Activated naive CD8-positive, alpha-beta T cell treated with anti-CD3 and anti-CD28 coated beads for 36 hours (primary cell): Measurements from ENCODE around the gene TMEM203. TPM values are rescaled to one million over a fixed set of nuclear protein-coding genes. Genes with fewer than 3 reads are reported as not detected.

Source experiments
- DNase-seq: peaks from one replicate; pipeline ENCODE4 v3.0.0; 2021
- H3K27ac Mint-ChIP-seq: one replicate; pipeline ENCODE4 v1.8.0; 2022; ENCODE audit warnings: mild to moderate bottlenecking, moderate library complexity, mixed read lengths
- H3K27me3 Mint-ChIP-seq: one replicate; pipeline ENCODE4 v1.8.0; 2022; ENCODE audit warnings: mild to moderate bottlenecking, mixed read lengths
- H3K36me3 Mint-ChIP-seq: one replicate; pipeline ENCODE4 v1.8.0; 2021; ENCODE audit warnings: mild to moderate bottlenecking, mixed read lengths
- H3K4me1 Mint-ChIP-seq: one replicate; pipeline ENCODE4 v1.8.0; 2021; ENCODE audit warnings: mixed read lengths
- H3K4me3 Mint-ChIP-seq: one replicate; pipeline ENCODE4 v1.8.0; 2022; ENCODE audit warnings: mild to moderate bottlenecking, moderate library complexity, mixed read lengths
- H3K9me3 Mint-ChIP-seq: one replicate; pipeline ENCODE4 v1.8.0; 2022; ENCODE audit warnings: mixed read lengths
- total RNA-seq, 2 experiments: library from RNA; stranded (reverse); gene quantifications; one replicate each; pipeline ENCODE4 v1.2.3, GENCODE V29; 2021

TMEM203 gene
- total RNA-seq, 2 experiments from 2014 or later, result 37.9 TPM

DNA sequence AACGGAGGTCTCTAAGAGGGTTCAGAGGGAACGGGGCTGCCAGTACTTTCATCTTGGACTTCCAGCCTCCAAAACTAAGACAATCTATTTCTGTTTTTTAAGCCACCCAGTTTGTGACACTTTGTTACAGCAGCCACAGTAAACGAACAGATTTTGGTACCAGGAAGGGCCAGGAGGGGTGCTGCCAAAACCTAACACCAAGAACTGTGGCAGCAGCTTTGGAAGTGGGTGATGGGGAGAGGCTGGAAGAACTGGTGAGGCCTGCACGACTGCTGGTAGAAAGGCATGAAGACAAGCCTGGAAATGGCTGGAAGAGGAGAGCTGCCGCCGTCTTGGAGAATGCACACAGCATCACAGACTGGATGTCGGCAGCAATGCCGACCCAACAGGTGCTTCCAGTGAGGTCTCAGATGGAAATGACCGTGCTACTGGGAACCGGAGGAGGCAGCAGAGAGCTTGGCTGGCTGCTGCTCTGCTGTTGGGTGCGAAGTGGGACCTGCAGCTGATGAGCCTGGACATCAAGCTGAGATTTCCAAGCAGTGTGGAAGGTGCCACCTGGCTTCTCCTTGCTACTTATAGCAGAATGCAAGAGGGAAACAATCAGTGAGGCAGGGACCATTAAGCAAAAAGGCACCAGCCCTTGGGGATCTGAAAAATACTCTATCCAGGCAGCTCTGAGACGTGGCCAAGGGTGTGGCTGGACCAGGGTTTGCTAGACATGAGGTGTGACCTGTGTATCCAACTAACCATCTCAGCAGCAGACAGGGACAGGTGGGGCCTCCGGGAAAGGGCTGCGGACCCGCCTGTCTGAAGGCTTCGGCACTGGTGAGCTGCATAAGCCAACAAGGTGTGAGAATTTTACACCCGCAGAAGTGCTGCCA, 28.9 kb downstream of the TMEM203 start:
- Mint-ChIP-seq H3K9me3 (no peaks in the 10 kb centered on the region), H3K27ac (no peak overlapping the region), H3K4me1 (peaks cover 5% of the 10 kb centered on the region), H3K36me3 (no peaks in the 10 kb centered on the region), H3K27me3 (peaks cover 2% of the 10 kb centered on the region), H3K4me3 (no peak overlapping the region)
- DNase-seq, result no peak

DNA sequence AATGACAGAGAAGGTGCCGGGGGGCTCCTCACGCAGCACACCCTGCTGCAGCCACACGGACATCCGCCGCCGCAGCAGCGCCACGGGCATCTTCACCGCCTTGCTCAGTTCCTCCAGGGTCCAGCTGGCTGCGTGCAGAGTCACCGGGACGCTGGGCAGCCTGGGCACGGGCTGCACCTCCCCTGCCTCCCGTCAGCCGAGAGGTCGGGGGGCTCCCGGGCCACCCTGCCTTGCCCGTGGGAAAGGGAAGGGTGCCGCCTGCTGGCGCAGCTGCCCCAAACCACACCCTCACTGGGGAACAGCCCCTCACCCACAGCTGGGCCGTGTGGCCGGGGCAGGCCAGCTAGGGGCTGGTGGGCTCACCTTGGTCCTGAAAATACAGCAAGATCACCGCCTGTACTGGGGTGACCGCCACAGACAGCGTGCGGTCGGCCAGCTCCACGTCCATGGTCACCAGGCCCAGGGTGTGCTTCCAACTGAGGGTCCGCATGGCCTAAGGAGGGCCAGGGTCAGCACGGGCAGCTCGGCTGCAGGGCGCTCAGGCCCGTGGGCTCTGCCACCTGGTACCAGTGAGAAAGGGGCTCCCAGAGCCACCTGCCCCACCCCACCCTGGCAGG, 30.0 kb downstream of the TMEM203 start:
- H3K36me3 Mint-ChIP-seq, result no peaks in the 10 kb centered on the region
- H3K9me3 Mint-ChIP-seq, result no peaks in the 10 kb centered on the region
- no peak for DNase-seq
- H3K27ac Mint-ChIP-seq, result no peak overlapping the region
- H3K27me3 Mint-ChIP-seq, result peaks cover 9% of the 10 kb centered on the region
- H3K4me3 Mint-ChIP-seq, result no peak overlapping the region
- H3K4me1 Mint-ChIP-seq, result peaks cover 5% of the 10 kb centered on the region

DNA sequence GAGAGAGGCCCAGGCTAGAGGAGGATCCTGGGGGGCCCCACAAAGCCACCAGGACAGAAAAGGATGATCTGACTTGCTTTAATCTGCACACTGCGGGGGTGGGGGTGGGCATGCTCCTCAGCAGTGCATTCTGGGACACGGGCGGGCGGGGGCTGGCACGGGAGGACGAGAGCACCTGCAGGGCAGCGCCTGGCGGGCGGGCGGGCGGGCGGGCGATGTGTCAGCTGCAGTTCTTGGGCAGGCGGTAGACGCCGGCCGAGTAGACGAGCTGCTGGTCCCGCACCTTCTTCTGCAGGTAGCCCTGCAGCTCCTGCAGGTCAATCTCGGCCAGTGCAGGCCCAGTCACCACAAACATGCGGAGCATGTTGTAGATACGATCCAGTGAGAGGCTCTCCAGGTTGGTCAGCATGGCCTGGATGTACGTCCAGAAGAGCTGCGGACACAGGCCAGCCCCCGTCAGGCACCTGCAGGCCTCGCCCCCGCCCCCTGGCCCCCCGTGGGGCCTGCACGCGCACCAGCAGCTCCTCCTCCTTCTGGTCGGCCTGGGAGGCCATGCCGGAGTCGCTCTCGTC, 30.6 kb downstream of the TMEM203 start:
- Mint-ChIP-seq H3K27me3 (peaks cover 15% of the 10 kb centered on the region), H3K4me1 (peaks cover 5% of the 10 kb centered on the region), H3K4me3 (no peak overlapping the region), H3K36me3 (no peaks in the 10 kb centered on the region), H3K27ac (no peak overlapping the region), H3K9me3 (no peaks in the 10 kb centered on the region)
- DNase-seq, result no peak

- Mint-ChIP-seq H3K27me3 (peaks cover 16% of the 10 kb centered on the region), H3K9me3 (no peaks in the 10 kb centered on the region), H3K27ac (no peak overlapping the region), H3K4me3 (no peak overlapping the region), H3K4me1 (peaks cover 5% of the 10 kb centered on the region), H3K36me3 (no peaks in the 10 kb centered on the region)
- no peak for DNase-seq
Measured at GRCh38 chr9:137173796-137174664, 31.4 kb downstream of the TMEM203 start.

GRCh38 chr9:137172901-137173795, 32.3 kb downstream of the TMEM203 start:
- Mint-ChIP-seq H3K27me3 (peaks cover 22% of the 10 kb centered on the region), H3K36me3 (no peaks in the 10 kb centered on the region), H3K27ac (no peak overlapping the region), H3K4me1 (peaks cover 5% of the 10 kb centered on the region), H3K9me3 (no peaks in the 10 kb centered on the region), H3K4me3 (no peak overlapping the region)
- no peak for DNase-seq

DNA sequence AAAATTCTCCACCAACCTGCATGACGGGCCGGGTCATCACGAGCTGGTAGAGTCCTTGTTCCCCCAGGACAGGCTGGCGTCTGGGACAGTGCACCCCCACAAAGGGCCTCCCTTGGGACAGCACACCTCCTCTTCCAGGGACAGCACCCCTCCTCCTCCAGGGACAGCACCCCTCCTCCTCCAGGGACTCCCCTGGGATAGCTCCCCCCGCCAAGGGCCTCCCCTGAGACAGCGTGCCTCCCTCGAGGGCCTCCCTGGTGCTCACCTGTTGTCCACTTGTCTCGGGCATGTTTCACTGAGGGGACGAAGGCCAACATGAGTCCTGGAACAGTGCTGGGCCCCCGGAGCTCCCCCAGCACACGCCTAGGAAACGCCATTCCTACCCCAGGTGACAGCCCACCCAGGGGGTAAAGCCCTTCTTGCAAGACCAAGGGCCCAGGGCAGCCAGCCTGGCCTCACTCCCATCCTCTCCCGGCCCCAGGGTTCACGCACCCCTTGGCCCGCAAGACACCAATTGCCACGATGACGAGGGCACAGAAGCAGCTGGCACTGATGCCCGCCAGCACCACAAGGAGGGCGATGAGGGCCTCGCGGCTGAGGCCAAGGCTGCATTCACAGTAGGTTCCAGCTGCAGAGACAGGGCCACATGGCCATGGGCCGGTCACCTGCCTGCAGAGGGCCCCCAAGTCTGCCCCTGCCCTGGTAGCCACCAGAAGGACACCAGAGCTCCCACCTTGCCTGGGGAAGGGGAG, 34.1 kb downstream of the TMEM203 start:
- no peaks in the 10 kb centered on the region for H3K9me3 Mint-ChIP-seq
- H3K4me1 Mint-ChIP-seq, result peaks cover 4% of the 10 kb centered on the region
- H3K27me3 Mint-ChIP-seq, result peaks cover 32% of the 10 kb centered on the region
- H3K36me3 Mint-ChIP-seq, result no peaks in the 10 kb centered on the region
- H3K27ac Mint-ChIP-seq, result no peak overlapping the region
- no peak for DNase-seq
- no peak overlapping the region for H3K4me3 Mint-ChIP-seq

DNA sequence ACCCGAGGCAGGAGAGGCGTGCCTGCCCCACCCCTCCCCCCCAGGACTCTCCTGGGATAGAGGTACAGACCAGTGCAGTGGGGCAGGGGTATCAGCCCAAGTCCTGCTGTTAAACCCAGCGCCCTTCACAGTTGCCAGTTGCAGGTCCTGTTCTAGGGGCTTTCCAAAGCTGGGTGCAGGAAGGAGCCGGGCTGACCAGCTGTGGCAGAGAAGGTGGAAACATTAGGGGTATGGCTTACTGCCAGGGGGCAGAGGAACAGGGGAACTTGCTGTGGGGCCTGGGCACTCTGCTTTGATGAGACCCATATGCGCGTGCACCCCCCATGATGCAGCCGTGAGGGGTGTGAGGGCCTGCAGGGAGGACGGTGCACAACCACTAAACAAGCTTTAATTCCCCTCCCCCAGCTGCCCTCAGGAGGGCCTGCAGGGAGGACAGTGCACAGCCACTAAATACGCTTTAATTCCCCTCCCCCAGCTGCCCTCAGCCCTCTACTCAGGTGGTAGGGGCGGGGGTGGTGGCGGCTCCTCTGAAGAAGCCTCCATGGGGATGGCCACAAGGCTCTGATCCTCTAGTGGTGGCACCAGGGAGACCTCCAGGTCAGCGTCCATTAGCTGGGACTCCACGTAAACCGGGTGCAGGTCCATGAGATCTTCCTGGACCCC, 34.8 kb downstream of the TMEM203 start:
- no peak for DNase-seq
- H3K27ac Mint-ChIP-seq, result no peak overlapping the region
- no peak overlapping the region for H3K4me3 Mint-ChIP-seq
- no peaks in the 10 kb centered on the region for H3K9me3 Mint-ChIP-seq
- H3K27me3 Mint-ChIP-seq, result peaks cover 37% of the 10 kb centered on the region
- no peaks in the 10 kb centered on the region for H3K36me3 Mint-ChIP-seq
- peaks cover 2% of the 10 kb centered on the region for H3K4me1 Mint-ChIP-seq

DNA sequence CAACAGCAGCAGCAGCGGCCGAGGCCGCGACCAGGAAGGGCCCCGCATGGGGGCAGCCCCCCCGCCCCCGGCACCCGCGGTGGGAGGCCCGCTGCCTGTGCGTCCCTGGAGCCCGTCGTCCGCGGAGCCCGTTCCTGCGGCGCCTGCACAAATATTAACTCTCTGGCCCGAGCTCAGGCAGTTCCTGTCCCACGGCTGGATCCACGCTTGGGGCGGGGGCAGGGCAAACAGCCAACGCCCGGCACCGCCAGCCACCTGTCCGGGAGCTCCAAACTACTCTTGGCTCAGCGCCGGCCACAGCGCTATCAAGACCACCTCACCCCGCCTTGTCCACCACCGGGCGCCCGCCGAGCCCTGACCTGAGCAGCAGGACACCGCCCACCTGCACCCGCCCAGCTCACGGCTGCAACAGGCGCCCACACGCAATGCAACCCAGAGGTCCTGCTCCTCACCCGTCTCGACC, 35.5 kb downstream of the TMEM203 start, which contains the start of gene LRRC26:
Gene LRRC26, minus strand, starts transcription at position 156 of the 463 bp plus-strand sequence. Its CDS starts 108 bp downstream, at position 48.
- Mint-ChIP-seq H3K27me3 (peaks cover 43% of the 10 kb centered on the region), H3K9me3 (no peaks in the 10 kb centered on the region), H3K27ac (no peak within 1 kb of the TSS), H3K4me1 (peaks cover 2% of the 10 kb centered on the region), H3K36me3 (no peaks in the 10 kb centered on the region), H3K4me3 (no peak within 1 kb of the TSS)
- DNase-seq, result no peak

DNA sequence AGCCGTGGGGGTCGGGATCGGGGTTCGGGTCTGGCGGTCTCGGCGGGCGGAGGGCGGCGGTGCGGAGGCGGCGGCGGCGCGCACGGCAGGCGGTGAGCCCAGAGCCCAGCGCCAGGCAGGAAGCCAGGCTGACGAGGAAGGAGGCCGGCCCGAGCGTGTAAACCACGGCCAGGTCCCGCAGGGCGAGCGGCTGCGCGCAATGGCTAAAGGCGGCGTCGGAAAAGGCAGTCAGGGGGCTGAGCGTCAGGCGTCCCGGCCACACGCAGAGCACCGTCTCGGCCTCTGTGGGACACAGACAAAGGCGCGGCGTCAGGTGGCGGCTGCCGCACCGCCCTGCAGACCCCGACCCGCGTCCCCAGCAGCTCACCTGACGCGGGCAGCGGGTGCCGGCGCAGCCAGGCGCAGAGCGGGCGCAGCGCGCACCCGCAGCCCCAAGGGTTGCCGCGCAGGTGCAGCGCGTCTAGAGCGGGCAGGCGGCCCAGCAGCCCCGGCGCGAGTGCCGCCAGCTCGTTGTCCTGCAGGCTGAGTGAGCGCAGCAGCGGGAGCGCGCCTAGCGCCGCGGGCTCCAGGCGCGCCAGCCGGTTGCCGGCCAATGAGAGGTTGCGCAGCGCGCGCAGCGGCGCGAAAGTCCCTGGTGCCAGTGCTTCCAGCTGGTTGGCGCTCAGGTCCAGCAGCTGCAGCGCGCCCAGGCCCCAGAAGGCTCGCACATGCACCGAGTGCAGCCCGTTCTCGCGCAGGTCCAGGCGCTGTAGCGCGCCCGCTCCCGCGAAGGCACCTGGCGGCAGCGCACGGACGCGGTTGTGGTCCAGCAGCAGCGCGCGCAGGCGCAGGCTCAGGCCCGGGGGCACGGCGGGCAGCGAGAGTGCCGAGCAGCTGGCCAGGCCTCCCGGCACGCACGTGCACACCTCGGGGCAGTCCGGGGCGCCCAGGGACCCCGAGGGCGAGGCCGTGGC, 36.3 kb downstream of the TMEM203 start:
- no peaks in the 10 kb centered on the region for H3K9me3 Mint-ChIP-seq
- DNase-seq, result no peak
- no peak overlapping the region for H3K27ac Mint-ChIP-seq
- no peak overlapping the region for H3K4me3 Mint-ChIP-seq
- H3K27me3 Mint-ChIP-seq, result peaks cover 49% of the 10 kb centered on the region
- H3K36me3 Mint-ChIP-seq, result no peaks in the 10 kb centered on the region
- H3K4me1 Mint-ChIP-seq, result no peaks in the 10 kb centered on the region

DNA sequence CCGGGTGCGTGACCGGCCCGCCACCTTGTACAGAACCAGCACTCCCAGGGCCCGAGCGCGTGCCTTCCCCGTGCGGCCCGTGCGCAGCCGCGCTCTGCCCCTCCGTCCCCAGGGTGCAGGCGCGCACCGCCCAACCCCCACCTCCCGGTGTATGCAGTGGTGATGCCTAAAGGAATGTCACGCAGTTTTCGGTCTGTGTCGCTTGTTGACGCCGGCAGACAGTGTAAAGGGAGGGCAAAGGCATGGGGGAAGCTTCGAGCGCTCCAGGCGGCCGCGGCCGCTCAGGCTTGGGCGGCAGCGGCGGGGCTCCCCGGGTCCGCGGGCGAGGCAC, 36.9 kb downstream of the TMEM203 start:
- Mint-ChIP-seq H3K36me3 (no peaks in the 10 kb centered on the region), H3K4me3 (no peak overlapping the region), H3K9me3 (no peaks in the 10 kb centered on the region)

GRCh38 chr9:137167747-137168572, 37.5 kb downstream of the TMEM203 start:
- Mint-ChIP-seq H3K4me3 (no peak overlapping the region), H3K36me3 (no peaks in the 10 kb centered on the region), H3K9me3 (no peaks in the 10 kb centered on the region), H3K4me1 (no peaks in the 10 kb centered on the region), H3K27me3 (peaks cover 58% of the 10 kb centered on the region), H3K27ac (no peak overlapping the region)
- DNase-seq, result no peak

More for the DNA sequence above, 36.9 kb downstream of the TMEM203 start:
- DNase-seq, result no peak
- H3K4me1 Mint-ChIP-seq, result no peaks in the 10 kb centered on the region
- no peak overlapping the region for H3K27ac Mint-ChIP-seq
- peaks cover 52% of the 10 kb centered on the region for H3K27me3 Mint-ChIP-seq
